GM21717 (cell line): Measurements from ENCODE around the gene RNGTT.

Experiments
- ATAC-seq: cut with Tn5 transposase; IDR thresholded peaks from one replicate; pipeline ENCODE4 v1.9.1; 2021; ENCODE audit warnings: mild to moderate bottlenecking, moderate library complexity; ENCODE audit not compliant: unreplicated experiment

Gene RNGTT

GRCh38 chr6:88569959-88570358 is 393.5 kb downstream of the RNGTT start:
- ATAC-seq = no peak

- ATAC-seq = no peak
Measured at GRCh38 chr6:88567696-88568095, 395.7 kb downstream of the RNGTT start.

GRCh38 chr6:88566746-88567534 is 396.5 kb downstream of the RNGTT start:
- peak; percentile 62 for ATAC-seq

- ATAC-seq = no peak
Measured at GRCh38 chr6:88565836-88566235, 397.6 kb downstream of the RNGTT start.

GRCh38 chr6:88565409-88565811 is 398.0 kb downstream of the RNGTT start:
- no peak for ATAC-seq

- ATAC-seq = no peak
Measured at GRCh38 chr6:88563277-88563625, 400.2 kb downstream of the RNGTT start.

- no peak for ATAC-seq
Measured at GRCh38 chr6:88562353-88563276, 400.8 kb downstream of the RNGTT start.

GRCh38 chr6:88561954-88562315 is 401.5 kb downstream of the RNGTT start:
- ATAC-seq = no peak

GRCh38 chr6:88561034-88561953 is 402.1 kb downstream of the RNGTT start:
- no peak for ATAC-seq
